Measurements from ENCODE around the gene THBS2. TPM values are rescaled to one million over a fixed set of nuclear protein-coding genes. Genes with fewer than 3 reads are reported as not detected.

THBS2 gene
- total RNA-seq, 2 donors from 2014 or later: 673 to 817 TPM

DNA sequence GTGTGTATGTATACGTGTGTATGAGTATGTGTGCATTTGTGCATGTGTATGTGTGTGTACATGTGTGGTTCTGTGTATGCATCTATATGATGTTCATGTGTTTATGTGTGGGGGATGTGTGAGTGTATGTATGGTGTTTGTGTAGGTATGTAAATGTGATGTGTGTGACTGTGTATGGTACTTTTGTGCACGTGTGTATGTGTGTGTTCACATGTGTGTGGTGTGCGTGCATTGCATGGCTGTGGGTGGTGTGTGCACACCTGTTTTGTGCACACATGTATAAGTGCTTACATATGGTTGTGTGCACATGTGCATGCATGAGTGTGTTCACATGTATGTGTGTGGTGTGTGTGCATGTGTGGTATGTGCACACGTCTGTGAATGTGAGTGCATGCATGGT is 6.2 kb downstream of the THBS2 start:
- ATAC-seq (ENCODE audit: insufficient number of reproducible peaks, low FRiP score, low read depth) (no peak), DNase-seq (ENCODE audit: low spot score) (no peak)
- Histone ChIP-seq H3K9me3 (no peaks in the 10 kb centered on the region), H3K27me3 (replicated peaks; ENCODE audit: insufficient read depth) (no peaks in the 10 kb centered on the region), H3K4me1 (ENCODE audit: control insufficient read depth in 1 of 2, low read depth in 2 of 2) (peaks cover 14 to 56% of the 10 kb centered on the region in 2 donors), H3K27ac (no peak overlapping the region), H3K4me3 (peak overlapping the region; percentile 48), H3K36me3 (peaks cover 34% of the 10 kb centered on the region)
- TF ChIP-seq, protein P1, sequence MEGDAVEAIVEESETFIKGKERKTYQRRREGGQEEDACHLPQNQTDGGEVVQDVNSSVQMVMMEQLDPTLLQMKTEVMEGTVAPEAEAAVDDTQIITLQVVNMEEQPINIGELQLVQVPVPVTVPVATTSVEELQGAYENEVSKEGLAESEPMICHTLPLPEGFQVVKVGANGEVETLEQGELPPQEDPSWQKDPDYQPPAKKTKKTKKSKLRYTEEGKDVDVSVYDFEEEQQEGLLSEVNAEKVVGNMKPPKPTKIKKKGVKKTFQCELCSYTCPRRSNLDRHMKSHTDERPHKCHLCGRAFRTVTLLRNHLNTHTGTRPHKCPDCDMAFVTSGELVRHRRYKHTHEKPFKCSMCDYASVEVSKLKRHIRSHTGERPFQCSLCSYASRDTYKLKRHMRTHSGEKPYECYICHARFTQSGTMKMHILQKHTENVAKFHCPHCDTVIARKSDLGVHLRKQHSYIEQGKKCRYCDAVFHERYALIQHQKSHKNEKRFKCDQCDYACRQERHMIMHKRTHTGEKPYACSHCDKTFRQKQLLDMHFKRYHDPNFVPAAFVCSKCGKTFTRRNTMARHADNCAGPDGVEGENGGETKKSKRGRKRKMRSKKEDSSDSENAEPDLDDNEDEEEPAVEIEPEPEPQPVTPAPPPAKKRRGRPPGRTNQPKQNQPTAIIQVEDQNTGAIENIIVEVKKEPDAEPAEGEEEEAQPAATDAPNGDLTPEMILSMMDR (IDR thresholded peaks at IDR 0.05): no peak

DNA sequence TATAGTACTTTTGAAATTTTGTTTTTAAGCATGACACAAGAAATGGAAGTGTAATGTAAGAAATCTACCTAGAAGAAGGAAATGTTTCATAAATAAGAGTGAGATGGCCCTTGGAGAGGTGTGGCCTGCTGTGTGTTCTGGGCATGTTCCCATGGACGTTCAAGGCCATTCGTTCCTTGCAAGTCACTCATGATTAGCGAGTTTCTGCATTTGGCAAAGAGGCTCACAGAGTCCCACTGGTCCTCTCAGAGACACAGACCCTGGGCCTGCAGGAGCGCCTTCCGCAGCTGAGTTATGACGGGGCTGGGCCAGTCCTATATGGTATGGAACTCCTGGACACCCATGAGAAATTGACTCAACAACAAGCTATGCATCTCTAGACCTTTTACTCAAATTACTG is 7.2 kb downstream of the THBS2 start:
- ATAC-seq (ENCODE audit: insufficient number of reproducible peaks, low FRiP score, low read depth) (no peak), DNase-seq (ENCODE audit: low spot score) (no peak)
- TF ChIP-seq, protein P1 (IDR thresholded peaks at IDR 0.05): no peak

GRCh38 chr6:169244684-169245383 is 8.8 kb downstream of the THBS2 start:
- Histone ChIP-seq H3K27me3 (replicated peaks; ENCODE audit: insufficient read depth) (no peaks in the 10 kb centered on the region), H3K27ac (peak overlapping the region in 1 of 2 donors; percentile 41), H3K4me3 (no peak overlapping the region), H3K9me3 (no peaks in the 10 kb centered on the region), H3K4me1 (ENCODE audit: control insufficient read depth in 1 of 2, low read depth in 2 of 2) (peaks cover 14 to 55% of the 10 kb centered on the region in 2 donors), H3K36me3 (peaks cover 49% of the 10 kb centered on the region)
- DNase-seq (ENCODE audit: low spot score): no peak
- no peak for ATAC-seq (ENCODE audit: insufficient number of reproducible peaks, low FRiP score, low read depth)
- TF ChIP-seq, protein P1 (IDR thresholded peaks at IDR 0.05): no peak

More for the DNA sequence above, 7.2 kb downstream of the THBS2 start:
- no peaks in the 10 kb centered on the region for H3K9me3 ChIP-seq
- no peaks in the 10 kb centered on the region for H3K27me3 ChIP-seq (replicated peaks; ENCODE audit: insufficient read depth)
- H3K36me3 ChIP-seq: peaks cover 40% of the 10 kb centered on the region
- H3K4me3 ChIP-seq: peak overlapping the region; percentile 48
- peak overlapping the region in 1 of 2 donors; percentile 55 for H3K27ac ChIP-seq
- peaks cover 14 to 56% of the 10 kb centered on the region in 2 donors for H3K4me1 ChIP-seq (ENCODE audit: control insufficient read depth in 1 of 2, low read depth in 2 of 2)

DNA sequence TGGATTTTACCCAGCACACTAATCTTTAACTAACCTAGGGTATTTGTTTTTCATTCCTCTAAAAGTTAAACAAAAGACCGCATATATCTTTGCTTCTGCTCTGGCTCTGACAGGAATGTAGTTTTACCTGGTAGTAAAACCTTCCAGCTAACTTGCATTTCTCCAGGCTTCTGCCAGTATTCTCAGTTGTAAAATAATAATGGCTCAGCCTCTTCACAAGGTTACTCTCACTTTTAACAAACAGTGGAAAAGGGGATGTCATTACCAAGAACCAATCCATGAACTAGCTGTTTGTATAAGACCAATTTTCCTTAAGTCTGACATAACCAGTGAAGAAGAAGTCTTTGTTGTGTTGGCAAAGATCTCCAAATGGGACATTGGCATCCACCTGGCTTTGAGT is 10.0 kb downstream of the THBS2 start:
- Histone ChIP-seq H3K4me3 (no peak overlapping the region), H3K9me3 (no peaks in the 10 kb centered on the region), H3K4me1 (ENCODE audit: control insufficient read depth in 1 of 2, low read depth in 2 of 2) (peaks cover 14 to 44% of the 10 kb centered on the region in 2 donors), H3K27me3 (replicated peaks; ENCODE audit: insufficient read depth) (no peaks in the 10 kb centered on the region), H3K36me3 (peaks cover 52% of the 10 kb centered on the region), H3K27ac (peak overlapping the region in 1 of 2 donors; percentile 20)
- ATAC-seq (ENCODE audit: insufficient number of reproducible peaks, low FRiP score, low read depth): no peak
- no peak for DNase-seq (ENCODE audit: low spot score)
- TF ChIP-seq, protein P1 (IDR thresholded peaks at IDR 0.05): no peak

DNA sequence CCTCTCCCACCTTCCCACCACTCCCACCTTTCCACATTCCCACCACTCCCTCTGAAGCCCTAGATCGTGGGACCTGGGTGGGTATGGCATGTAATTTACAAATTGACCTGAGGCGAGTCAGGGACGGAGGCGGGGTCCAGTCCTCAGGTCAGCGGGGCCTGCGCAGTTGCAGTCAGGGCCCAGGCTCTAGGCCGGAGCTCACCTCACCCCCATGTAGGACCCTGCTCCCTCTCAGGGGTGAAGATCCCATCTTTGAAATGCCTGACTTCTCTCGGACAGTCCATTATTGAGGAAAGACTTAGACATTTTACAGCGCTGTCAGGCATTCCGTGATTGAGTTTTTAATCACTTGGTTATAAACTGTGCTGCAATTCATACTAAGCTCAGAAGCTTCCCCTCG is 10.5 kb downstream of the THBS2 start:
- Histone ChIP-seq H3K4me3 (no peak overlapping the region), H3K9me3 (no peaks in the 10 kb centered on the region), H3K27me3 (replicated peaks; ENCODE audit: insufficient read depth) (no peaks in the 10 kb centered on the region), H3K4me1 (ENCODE audit: control insufficient read depth in 1 of 2, low read depth in 2 of 2) (peaks cover 14 to 40% of the 10 kb centered on the region in 2 donors), H3K27ac (peak overlapping the region; percentile 7 to 20), H3K36me3 (peaks cover 47% of the 10 kb centered on the region)
- TF ChIP-seq, protein P1 (IDR thresholded peaks at IDR 0.05): no peak
- DNase-seq (ENCODE audit: low spot score): no peak
- no peak for ATAC-seq (ENCODE audit: insufficient number of reproducible peaks, low FRiP score, low read depth)

Measured in thoracic aorta (tissue), 2 donors.